ENCODE data around the gene ZMAT5.
A peak's percentile ranks its signal among the peaks of the same experiment; 100 is the strongest.

The ZMAT5 gene

DNA sequence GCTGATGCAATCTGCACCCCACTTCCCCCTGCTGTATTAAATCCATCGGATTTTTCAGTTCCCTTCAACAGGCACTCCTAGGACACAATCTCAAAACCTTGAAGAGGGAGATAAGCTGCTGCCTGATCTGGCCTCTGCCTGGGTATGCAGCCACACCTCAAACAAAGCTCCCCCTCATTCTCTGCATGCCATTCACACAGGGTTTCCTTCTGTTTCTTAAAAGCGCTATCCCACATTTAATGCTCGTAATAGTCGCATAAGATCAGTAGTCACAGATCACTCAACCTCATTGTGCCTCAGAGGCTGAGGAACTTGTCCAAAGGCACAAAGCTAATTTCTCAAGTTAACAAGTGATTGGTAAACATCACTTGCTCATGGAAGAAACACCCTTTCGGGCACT, 34.3 kb upstream of the ZMAT5 start:
- peak overlapping the region; percentile 55 for H3K27ac ChIP-seq
- POLR2A ChIA-PET (ENCODE audit: low non-redundant PET), result no interaction called here

DNA sequence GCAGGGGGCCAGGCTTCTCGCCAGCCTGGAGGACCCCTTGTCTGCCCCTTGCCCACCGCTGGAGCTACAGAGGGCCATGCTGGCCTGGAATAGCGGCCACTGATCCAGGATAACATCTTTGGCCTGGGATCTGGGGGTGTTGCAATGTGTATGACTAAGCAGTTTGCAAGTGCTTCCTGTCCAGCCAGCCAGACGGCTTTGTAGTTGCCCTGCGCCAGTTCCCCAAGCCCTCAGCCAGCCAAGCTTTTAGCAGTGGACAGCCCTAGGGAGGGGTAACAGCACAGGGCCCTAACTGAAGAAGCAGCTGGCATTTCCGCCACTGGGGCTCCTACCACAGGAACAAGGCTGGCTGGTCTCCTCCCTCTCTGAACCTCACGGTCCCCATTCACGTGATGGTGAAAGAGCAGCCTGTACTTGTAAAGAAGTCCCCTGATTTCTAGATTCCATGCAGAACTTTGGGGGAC, 32.4 kb upstream of the ZMAT5 start:
- peak; percentile 89 for DNase-seq (ENCODE audit: low spot score)
- TF ChIP-seq, protein P1, sequence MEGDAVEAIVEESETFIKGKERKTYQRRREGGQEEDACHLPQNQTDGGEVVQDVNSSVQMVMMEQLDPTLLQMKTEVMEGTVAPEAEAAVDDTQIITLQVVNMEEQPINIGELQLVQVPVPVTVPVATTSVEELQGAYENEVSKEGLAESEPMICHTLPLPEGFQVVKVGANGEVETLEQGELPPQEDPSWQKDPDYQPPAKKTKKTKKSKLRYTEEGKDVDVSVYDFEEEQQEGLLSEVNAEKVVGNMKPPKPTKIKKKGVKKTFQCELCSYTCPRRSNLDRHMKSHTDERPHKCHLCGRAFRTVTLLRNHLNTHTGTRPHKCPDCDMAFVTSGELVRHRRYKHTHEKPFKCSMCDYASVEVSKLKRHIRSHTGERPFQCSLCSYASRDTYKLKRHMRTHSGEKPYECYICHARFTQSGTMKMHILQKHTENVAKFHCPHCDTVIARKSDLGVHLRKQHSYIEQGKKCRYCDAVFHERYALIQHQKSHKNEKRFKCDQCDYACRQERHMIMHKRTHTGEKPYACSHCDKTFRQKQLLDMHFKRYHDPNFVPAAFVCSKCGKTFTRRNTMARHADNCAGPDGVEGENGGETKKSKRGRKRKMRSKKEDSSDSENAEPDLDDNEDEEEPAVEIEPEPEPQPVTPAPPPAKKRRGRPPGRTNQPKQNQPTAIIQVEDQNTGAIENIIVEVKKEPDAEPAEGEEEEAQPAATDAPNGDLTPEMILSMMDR (conservative IDR thresholded peaks at IDR 0.05; ENCODE audit: low read depth), result no peak
- ChIA-PET POLR2A (ENCODE audit: low non-redundant PET) (interaction anchor here (0.7 kb wide), 1 partner anchor 408 kb away, joined by 3 read pairs; no protein-coding TSS in a partner anchor), CTCF (no interaction called here)
- peak overlapping the region; percentile 88 for H3K27ac ChIP-seq

More for the DNA sequence above, 34.3 kb upstream of the ZMAT5 start:
- TF ChIP-seq, protein P1 (conservative IDR thresholded peaks at IDR 0.05; ENCODE audit: low read depth), result no peak
- CTCF ChIA-PET, result no interaction called here
- DNase-seq (ENCODE audit: low spot score), result no peak

DNA sequence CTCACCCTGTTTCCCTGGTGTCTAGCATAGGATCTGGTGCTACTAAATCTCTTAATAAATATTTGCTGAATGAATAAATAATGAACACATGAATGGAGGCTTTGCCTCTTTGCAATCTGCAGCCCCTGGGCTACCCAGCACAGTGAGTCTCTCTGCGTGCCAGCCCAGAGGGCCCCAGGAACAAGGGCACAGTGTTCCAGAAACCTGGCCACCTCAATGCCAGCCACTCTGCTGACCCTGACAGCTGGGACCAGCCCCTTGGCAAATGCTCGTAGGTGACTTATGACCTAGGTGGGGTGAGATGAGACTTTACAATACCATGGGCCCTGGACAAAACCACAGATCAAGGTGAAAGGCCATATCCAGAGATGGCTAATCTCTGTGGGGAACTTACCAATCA, 32.0 kb upstream of the ZMAT5 start:
- no peak for DNase-seq (ENCODE audit: low spot score)
- CTCF ChIA-PET, result no interaction called here
- POLR2A ChIA-PET (ENCODE audit: low non-redundant PET), result interaction anchor here (0.7 kb wide), 1 partner anchor 408 kb away, joined by 3 read pairs; no protein-coding TSS in a partner anchor
- peak overlapping the region; percentile 88 for H3K27ac ChIP-seq
- TF ChIP-seq, protein P1 (conservative IDR thresholded peaks at IDR 0.05; ENCODE audit: low read depth), result no peak

DNA sequence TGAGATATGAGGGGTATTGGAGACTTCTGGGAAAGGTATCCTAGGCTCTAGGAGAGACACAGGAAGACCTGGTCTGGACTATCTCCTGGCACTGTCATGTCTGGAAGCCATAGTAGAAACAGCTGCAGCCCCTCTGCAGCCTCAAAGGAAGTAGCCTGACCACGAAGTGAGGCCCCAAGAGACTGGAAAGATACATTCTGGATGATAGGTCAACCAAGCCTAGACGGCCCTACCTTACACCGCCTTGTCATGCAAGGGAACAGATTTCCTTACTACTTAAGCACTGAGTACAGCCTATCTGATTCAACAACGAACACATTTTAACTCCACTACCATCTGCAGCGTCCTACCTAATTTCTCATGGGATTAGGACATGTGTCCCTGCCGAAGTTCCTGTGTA, 31.5 kb upstream of the ZMAT5 start:
- POLR2A ChIA-PET (ENCODE audit: low non-redundant PET), result no interaction called here
- H3K27ac ChIP-seq, result peak overlapping the region; percentile 88
- CTCF ChIA-PET, result no interaction called here
- DNase-seq (ENCODE audit: low spot score), result no peak
- TF ChIP-seq, protein P1 (conservative IDR thresholded peaks at IDR 0.05; ENCODE audit: low read depth), result no peak

DNA sequence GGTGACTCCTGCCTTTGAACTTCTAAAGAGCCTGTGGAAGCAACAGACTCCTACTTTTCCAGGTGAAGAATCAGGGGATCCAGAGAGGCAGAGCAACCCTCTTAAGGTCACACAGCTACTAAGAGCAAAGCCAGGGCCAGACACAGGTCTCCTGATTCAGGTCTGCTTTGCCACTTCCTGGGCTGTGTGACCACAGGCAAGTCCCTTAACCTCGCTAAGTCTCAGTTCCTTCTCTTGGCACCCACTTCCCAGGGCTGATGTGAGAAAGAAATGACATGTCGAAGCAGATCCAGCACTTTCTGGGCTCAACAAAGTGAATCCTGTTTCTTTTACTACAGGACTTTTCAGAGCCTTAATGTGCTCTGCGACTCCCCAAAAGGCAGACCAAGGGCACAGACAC, 30.5 kb upstream of the ZMAT5 start:
- TF ChIP-seq, protein P1 (conservative IDR thresholded peaks at IDR 0.05; ENCODE audit: low read depth), result no peak
- peak overlapping the region; percentile 88 for H3K27ac ChIP-seq
- POLR2A ChIA-PET (ENCODE audit: low non-redundant PET), result no interaction called here
- no peak for DNase-seq (ENCODE audit: low spot score)
- CTCF ChIA-PET, result no interaction called here

DNA sequence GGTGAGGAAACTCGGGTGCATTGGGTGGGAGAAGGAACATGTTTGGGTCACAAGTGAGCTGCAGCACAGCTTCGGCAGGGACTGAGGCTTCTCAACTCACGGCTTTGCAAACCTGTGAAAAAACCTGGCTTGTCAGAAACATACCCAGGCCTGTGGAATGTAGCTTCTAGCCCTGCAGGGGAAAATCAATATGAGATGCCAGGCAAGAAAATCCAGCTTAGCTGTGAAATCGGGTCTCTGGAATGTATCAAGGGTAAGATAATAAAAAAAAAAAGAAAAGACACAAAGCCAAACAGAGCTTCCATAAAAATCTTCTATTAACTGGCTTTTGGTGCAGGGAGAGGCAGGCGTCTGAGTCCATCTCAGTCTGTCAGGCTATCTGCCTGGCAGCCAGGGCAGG, 28.9 kb upstream of the ZMAT5 start:
- TF ChIP-seq, protein P1 (conservative IDR thresholded peaks at IDR 0.05; ENCODE audit: low read depth), result no peak
- ChIA-PET CTCF (no interaction called here), POLR2A (ENCODE audit: low non-redundant PET) (no interaction called here)
- DNase-seq (ENCODE audit: low spot score), result no peak
- H3K27ac ChIP-seq, result peak overlapping the region; percentile 88; the same call in 1 of the 2 replicates

DNA sequence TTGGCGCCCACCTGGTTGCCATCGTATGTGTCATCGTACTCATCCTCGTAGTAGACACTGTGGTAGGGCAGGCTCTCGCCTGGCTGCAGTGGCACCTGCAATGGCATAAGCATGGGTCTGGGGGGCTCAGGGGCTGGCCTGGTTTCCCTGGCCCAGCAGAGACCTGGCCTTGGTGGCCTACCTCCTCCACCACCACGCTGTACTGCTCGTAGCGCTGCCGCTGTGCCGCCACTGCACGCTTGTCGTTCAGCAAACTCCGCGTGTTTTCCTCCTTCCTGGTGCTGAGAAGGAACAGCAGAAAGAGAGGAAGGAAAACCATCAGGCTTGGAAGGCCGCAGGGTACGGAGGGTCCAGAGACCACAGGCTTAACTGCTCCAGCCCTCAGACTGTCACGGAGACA, 26.6 kb upstream of the ZMAT5 start:
- TF ChIP-seq, protein P1 (conservative IDR thresholded peaks at IDR 0.05; ENCODE audit: low read depth), result no peak
- CTCF ChIA-PET, result no interaction called here
- no peak for DNase-seq (ENCODE audit: low spot score)
- no peak overlapping the region for H3K27ac ChIP-seq
- POLR2A ChIA-PET (ENCODE audit: low non-redundant PET), result no interaction called here
